K562 (cell line): ENCODE results near the gene PRRT2. TPM values are rescaled to one million over a fixed set of nuclear protein-coding genes. Genes with fewer than 3 reads are reported as not detected.

ENCODE experiments used
- BRCA1 ChIP-seq, 2 experiments: fragments of 450-650 bp in 1 of 2; sonication (generic) in 1 of 2; formaldehyde crosslinking in 1 of 2; IDR thresholded peaks; 2 replicates each; pipeline versions ENCODE4 v1.5.0 to v1.6.1; 2017 to 2020; ENCODE audit warnings: mild to moderate bottlenecking in 1 of 2, missing genetic modification reagents in 1 of 2
- CHCHD3 ChIP-seq: fragments of 250-450 bp; sonication (Bioruptor Pico); IDR thresholded peaks from 2 replicates; pipeline ENCODE4 v2.1.2; 2022; ENCODE audit warnings: mild to moderate bottlenecking
- EZH2 ChIP-seq: IDR thresholded peaks from 2 replicates; pipeline ENCODE4 v1.6.1; 2012; ENCODE audit warnings: low read depth, mild to moderate bottlenecking, inconsistent platforms, low read length, borderline replicate concordance
- FOXP1 ChIP-seq: sonication (generic); formaldehyde crosslinking; IDR thresholded peaks from 2 replicates; pipeline ENCODE4 v1.8.0; 2022; ENCODE audit warnings: mild to moderate bottlenecking, missing genetic modification reagents
- GTF2E2 ChIP-seq: fragments of 200-800 bp; sonication (Bioruptor generic); IDR thresholded peaks from 2 replicates; pipeline ENCODE4 v1.6.1; 2016; ENCODE audit warnings: missing genetic modification characterization, missing compliant biosample characterization
- HBP1 ChIP-seq: fragments of 450-650 bp; formaldehyde crosslinking; IDR thresholded peaks from 2 replicates; pipeline ENCODE4 v1.4.0; 2022; ENCODE audit warnings: missing genetic modification characterization
- L3MBTL2 ChIP-seq: fragments of 450-650 bp; IDR thresholded peaks from 2 replicates; pipeline ENCODE4 v1.6.1; 2016; ENCODE audit warnings: mild to moderate bottlenecking, moderate library complexity
- MYNN ChIP-seq, 2 experiments: sonication (generic); formaldehyde crosslinking in 1 of 2; IDR thresholded peaks; 2 replicates each; pipeline versions ENCODE4 v1.5.0 to v1.6.1; 2016 to 2020; ENCODE audit warnings: antibody characterized with exemption in 1 of 2, missing genetic modification reagents in 1 of 2
- NBN ChIP-seq: fragments of 450-650 bp; IDR thresholded peaks from 2 replicates; pipeline ENCODE4 v1.6.1; 2016; ENCODE audit warnings: low read depth, mild to moderate bottlenecking
- NFRKB ChIP-seq: fragments of 450-650 bp; IDR thresholded peaks from 2 replicates; pipeline ENCODE4 v1.6.1; 2016; ENCODE audit warnings: low read depth
- PTBP1 ChIP-seq: fragments of 200-400 bp; formaldehyde crosslinking; IDR thresholded peaks from 2 replicates; pipeline ENCODE4 v1.6.1; 2017; ENCODE audit warnings: low read depth, low read length
- SMARCA4 ChIP-seq: fragments of 450-650 bp; IDR thresholded peaks from 2 replicates; pipeline ENCODE4 v1.6.1; 2016
- SPI1 ChIP-seq: IDR thresholded peaks from 2 replicates; pipeline ENCODE4 v1.6.1; 2011; ENCODE audit warnings: low read depth, low read length, control low read depth, borderline replicate concordance
- SRF ChIP-seq, 2 experiments: fragments of 250-450, 450-650 bp in 1 of 2; sonication (Bioruptor Pico) in 1 of 2; sonication (generic) in 1 of 2; formaldehyde crosslinking; IDR thresholded peaks; 2 replicates each; pipeline versions ENCODE4 v1.5.0 to v1.5.1; 2020 to 2022; ENCODE audit warnings: mild to moderate bottlenecking in 1 of 2, missing genetic modification reagents in 1 of 2
- SRSF7 ChIP-seq: fragments of 200-400 bp; formaldehyde crosslinking; optimal IDR thresholded peaks from 2 replicates; pipeline ENCODE3; 2017; ENCODE audit warnings: mild to moderate bottlenecking, low read depth, low read length
- STAG1 ChIP-seq: sonication (generic); formaldehyde crosslinking; IDR thresholded peaks from 2 replicates; pipeline ENCODE4 v1.5.0; 2020; ENCODE audit warnings: missing genetic modification reagents, borderline replicate concordance
- TBP ChIP-seq: optimal IDR thresholded peaks from 2 replicates; pipeline ENCODE3; 2011; ENCODE audit warnings: low read depth, low read length, improper control_type of control experiment
- TCF7 ChIP-seq: sonication (generic); IDR thresholded peaks from 2 replicates; pipeline ENCODE4 v1.6.1; 2016; ENCODE audit warnings: antibody characterized with exemption, borderline replicate concordance
- TCF7L2 ChIP-seq: fragments of 150-350 bp; IDR thresholded peaks from 2 replicates; pipeline ENCODE4 v1.6.1; 2016; ENCODE audit warnings: low read depth, mild to moderate bottlenecking, low read length, moderate library complexity
- TEAD1 ChIP-seq, 2 experiments: fragments of 450-650 bp in 1 of 2; sonication (generic) in 1 of 2; formaldehyde crosslinking; IDR thresholded peaks; 2 replicates each; pipeline versions ENCODE4 v1.4.0 to v1.8.0; 2020 to 2022; ENCODE audit warnings: mild to moderate bottlenecking in 2 of 2, missing genetic modification reagents in 1 of 2
- TOE1 ChIP-seq, 2 experiments: fragments of 450-650 bp in 1 of 2; sonication (generic) in 1 of 2; formaldehyde crosslinking in 1 of 2; IDR thresholded peaks; 2 replicates each; pipeline versions ENCODE4 v1.7.1 to v1.8.0; 2016 to 2022; ENCODE audit warnings: borderline replicate concordance in 2 of 2, mild to moderate bottlenecking in 2 of 2, antibody characterized with exemption in 1 of 2, inconsistent platforms in 1 of 2, low read depth in 1 of 2, missing genetic modification reagents in 1 of 2, moderate library complexity in 1 of 2
- ZBTB17 ChIP-seq: fragments of 450-650 bp; formaldehyde crosslinking; IDR thresholded peaks from 2 replicates; pipeline ENCODE4 v1.4.0; 2020; ENCODE audit warnings: mild to moderate bottlenecking
- ZNF232 ChIP-seq: sonication (generic); formaldehyde crosslinking; IDR thresholded peaks from 2 replicates; pipeline ENCODE4 v1.8.0; 2022; ENCODE audit warnings: mild to moderate bottlenecking, missing genetic modification reagents
- ZNF24 ChIP-seq: fragments of 450-650 bp; IDR thresholded peaks from 2 replicates; pipeline ENCODE4 v1.6.1; 2016
- ZNF354B ChIP-seq: fragments of 250-450 bp; sonication (Bioruptor Pico); IDR thresholded peaks from 2 replicates; pipeline ENCODE4 v1.4.0; 2020
- ZNF79 ChIP-seq: fragments of 250-450 bp; sonication (Bioruptor Pico); IDR thresholded peaks from 2 replicates; pipeline ENCODE4 v1.4.0; 2020; ENCODE audit warnings: low read depth, mild to moderate bottlenecking, moderate library complexity
- polyA plus RNA-seq, 8 experiments: library from polyadenylated mRNA; depleted of rRNA in 4 of 8; stranded (reverse) in 5 of 8; unstranded in 3 of 8; fragments of >200 nt; fragmentation: Nextera tagmentation in 2 of 8; fragmentation: Illumina TruSeq in 1 of 8; extraction: Ambion mirVana in 2 of 8; extraction: Trizol in 1 of 8; gene quantifications; 2 replicates each; pipeline versions ENCODE4 v1.2.1 to v1.2.3, GENCODE V29; 2011 to 2014; ENCODE audit warnings: inconsistent platforms in 1 of 8, missing spikeins in 1 of 8
- total RNA-seq, 7 experiments: library from RNA; depleted of rRNA in 6 of 7; stranded (reverse); fragments of >200 nt in 6 of 7; fragmentation: Illumina TruSeq in 2 of 7; extraction: Trizol in 2 of 7; gene quantifications; 2 replicates each; pipeline versions ENCODE4 v1.2.1 to v1.2.3, GENCODE V29; 2011 to 2021; ENCODE audit warnings: low replicate concordance in 1 of 7
- TF ChIP-seq, protein P1 (sequence below): fragments of 200-800 bp; sonication (Bioruptor generic); IDR thresholded peaks from 2 replicates; pipeline ENCODE4 v1.6.1; 2017; ENCODE audit warnings: missing genetic modification characterization, missing compliant biosample characterization

Gene PRRT2
- total and polyA plus RNA-seq, 9 of the 15 experiments (the other 6 are each of a cell fraction or from before 2014, with no cell fraction given), result 0.11 to 1.0 (median 0.42) TPM; not detected in 2

DNA sequence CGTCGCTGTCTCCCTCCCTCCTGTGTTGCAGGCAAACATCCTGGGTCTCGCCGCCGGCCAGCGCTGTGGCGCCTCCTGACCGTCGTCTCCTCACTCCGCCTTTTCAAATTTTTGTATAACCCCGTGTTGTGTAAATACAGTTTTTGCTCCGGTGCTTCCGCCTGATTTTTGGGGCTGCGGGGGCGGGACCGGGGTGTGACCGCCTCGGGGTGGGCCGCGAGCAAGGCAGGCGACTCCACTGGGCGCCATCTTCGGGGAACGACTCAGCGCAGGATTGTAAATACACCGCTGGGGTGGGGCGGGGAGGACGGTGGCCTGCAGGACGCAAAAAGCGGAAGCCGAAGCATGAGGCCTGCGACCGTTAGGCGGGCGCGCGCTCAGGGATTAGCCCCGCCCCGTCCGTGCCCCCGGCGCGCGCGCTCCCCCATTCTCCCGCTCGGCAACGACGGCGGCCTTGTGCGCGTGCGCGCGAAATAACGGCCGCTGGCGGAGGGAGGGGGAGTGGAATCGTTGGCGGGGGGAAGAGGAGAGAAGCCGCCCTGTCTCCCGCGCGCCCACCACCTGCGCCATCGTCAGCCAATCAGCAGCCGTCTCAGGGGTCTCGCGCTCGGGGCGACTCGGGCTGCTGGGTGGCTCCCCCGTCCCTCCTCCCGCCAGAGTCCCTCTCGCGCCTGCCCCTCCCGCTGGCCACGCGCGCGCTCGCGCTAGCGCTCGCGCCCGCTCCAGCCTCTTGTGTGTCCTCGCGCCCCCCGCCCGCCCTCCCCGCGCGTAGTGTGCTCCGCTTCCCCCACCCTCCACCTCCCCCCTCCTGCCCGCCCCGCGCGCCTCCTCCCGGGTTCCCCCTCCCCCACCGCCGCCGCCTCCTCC lies 6.5 kb upstream of the PRRT2 start (continued):
- TF ChIP-seq, protein P1, sequence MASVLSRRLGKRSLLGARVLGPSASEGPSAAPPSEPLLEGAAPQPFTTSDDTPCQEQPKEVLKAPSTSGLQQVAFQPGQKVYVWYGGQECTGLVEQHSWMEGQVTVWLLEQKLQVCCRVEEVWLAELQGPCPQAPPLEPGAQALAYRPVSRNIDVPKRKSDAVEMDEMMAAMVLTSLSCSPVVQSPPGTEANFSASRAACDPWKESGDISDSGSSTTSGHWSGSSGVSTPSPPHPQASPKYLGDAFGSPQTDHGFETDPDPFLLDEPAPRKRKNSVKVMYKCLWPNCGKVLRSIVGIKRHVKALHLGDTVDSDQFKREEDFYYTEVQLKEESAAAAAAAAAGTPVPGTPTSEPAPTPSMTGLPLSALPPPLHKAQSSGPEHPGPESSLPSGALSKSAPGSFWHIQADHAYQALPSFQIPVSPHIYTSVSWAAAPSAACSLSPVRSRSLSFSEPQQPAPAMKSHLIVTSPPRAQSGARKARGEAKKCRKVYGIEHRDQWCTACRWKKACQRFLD, result peak; percentile 97
- TF ChIP-seq SPI1 (peak; percentile 87), HBP1 (CRISPR knock-in tag) (peak; percentile 76), ZNF232 (no peak), TCF7 (peak; percentile 48; the same call in 1 of the 2 replicates), FOXP1 (CRISPR knock-in tag) (peak; percentile 87), TCF7L2 (no peak), TEAD1 (CRISPR knock-in tag; IDR thresholded peaks at IDR 0.05) (peak; percentile 68 to 75), ZNF354B (CRISPR knock-in tag) (no peak), MYNN (IDR thresholded peaks at IDR 0.05) (peak; percentile 92), MYNN (CRISPR knock-in tag; IDR thresholded peaks at IDR 0.05) (no peak), ZBTB17 (CRISPR knock-in tag) (peak; percentile 82), GTF2E2 (tag) (peak; percentile 96), TOE1 (IDR thresholded peaks at IDR 0.05; ENCODE audit: borderline replicate concordance) (peak; percentile 94), TOE1 (CRISPR knock-in tag; IDR thresholded peaks at IDR 0.05; ENCODE audit: borderline replicate concordance, low read depth) (no peak), SRSF7 (no peak), STAG1 (CRISPR knock-in tag) (no peak), NBN (peak; percentile 76), ZNF24 (peak; percentile 26; the same call in 1 of the 2 replicates), EZH2 (no peak), SMARCA4 (0 out of 2 replicates have a peak, but pooled peaks have one; percentile 22), NFRKB (peak; percentile 94), PTBP1 (0 out of 2 replicates have a peak, but pooled peaks have one; percentile 53), TBP (peak; percentile 74), BRCA1 (IDR thresholded peaks at IDR 0.05) (no peak), BRCA1 (CRISPR knock-in tag; IDR thresholded peaks at IDR 0.05) (no peak), CHCHD3 (CRISPR knock-in tag) (no peak), ZNF79 (CRISPR knock-in tag) (no peak), SRF (CRISPR knock-in tag; IDR thresholded peaks at IDR 0.05) (peak in 1 of 2 experiments; percentile 35; a peak in 1 of 4 replicates), L3MBTL2 (peak; percentile 86)
